GM18520 (cell line): ENCODE measurements around the gene NOVA2.

ENCODE experiments used
- ATAC-seq: cut with Tn5 transposase; IDR thresholded peaks from one replicate; pipeline ENCODE4 v1.9.1; 2021; ENCODE audit not compliant: unreplicated experiment

The NOVA2 gene

DNA sequence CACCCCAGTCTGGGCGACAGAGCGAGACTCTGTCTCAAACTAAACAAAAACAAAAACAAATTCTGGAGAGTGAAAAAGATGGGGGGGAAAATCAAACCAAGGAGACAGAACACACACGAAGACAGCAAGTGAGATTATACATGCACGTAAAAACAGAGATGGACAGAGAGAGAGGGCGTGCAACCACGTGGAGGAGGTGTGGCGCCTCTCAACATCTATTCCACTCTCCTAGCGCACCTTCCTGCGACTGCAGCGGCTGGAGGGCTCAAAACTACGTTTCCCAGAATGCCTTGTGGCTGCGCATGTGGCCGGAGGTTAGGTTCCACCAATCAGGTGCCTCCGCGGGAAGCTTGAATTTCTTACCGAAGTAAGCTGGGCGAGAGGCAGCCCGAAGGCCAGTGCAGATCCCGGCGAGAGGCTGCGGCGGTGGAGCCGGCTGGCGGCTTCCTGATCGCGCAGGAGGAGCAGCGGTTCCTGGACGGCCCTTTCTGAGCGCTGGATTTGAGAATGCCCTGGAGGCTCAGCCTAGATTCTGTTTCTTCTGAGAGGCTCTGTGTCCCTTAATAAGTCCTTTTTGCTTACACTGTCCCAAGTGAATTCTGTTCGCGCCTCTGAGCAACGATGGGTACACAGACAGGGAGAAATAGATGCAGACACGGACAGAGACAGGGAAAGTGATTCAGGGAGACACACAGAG, 46.0 kb downstream of the NOVA2 start:
- no peak for ATAC-seq

DNA sequence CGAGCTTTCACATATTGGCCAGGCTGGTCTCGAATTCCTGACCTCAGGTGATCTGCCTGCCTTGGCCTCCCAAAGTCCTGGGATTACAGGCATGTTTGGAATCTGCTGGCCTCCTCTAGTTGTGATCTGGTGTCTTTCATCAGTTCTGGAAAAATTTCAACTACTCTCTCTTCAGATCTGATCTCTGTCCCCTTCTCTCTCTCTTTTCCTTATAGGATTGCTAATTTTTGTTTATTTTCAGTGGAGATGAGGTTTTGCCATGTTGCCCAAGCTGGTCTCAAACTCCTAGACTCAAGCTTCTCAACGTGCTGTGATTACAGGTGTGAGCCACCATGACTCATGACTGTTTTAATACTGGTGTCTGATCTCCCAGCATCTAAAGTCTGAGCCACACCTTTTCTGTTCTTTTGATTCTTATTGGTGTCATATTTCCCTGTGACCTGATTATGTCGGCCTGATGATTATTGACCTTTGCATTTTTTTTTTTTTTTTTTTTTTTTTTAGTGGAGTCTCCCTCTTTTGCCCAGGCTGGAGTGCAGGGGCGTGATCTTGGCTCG, 48.7 kb downstream of the NOVA2 start:
- no peak for ATAC-seq

DNA sequence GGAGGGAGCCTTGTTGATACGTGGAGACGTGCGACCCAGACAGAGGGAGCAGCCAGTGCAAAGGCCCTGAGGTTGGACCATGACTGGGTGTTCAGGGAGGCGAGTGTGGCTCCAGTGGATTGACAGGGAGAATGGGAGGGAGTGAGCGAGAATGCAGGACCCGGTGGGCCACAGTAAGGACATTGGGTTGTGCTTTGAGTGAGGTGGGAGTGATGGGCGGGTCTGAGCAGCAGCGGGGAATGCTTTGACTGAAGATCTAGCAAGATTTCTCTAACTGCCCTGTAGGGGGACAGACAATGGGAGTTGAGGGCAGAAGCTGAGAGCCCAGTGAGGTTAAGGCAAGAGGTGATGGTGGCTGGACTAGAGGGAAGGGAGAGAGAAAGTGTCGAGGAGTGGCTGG, 51.4 kb downstream of the NOVA2 start:
- ATAC-seq = no peak

DNA sequence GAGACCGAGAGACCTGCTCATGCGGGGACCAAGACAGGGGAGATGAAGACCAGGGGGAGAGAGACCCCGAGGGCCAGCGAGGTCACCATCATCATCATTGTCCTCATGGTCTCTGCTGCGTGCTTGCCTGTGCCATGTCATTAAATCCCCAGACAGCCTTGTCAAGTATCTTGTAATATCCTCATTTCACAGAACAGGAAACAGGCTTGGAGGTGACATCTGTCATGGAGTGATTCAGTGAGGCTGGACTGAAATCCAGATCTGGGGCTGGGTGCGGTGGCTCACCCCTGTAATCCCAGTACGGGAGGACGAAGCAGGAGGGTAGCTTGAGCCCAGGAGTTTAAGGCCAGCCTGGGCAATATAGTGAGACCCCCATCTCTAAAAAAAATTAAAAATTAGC, 53.2 kb downstream of the NOVA2 start:
- ATAC-seq = no peak

DNA sequence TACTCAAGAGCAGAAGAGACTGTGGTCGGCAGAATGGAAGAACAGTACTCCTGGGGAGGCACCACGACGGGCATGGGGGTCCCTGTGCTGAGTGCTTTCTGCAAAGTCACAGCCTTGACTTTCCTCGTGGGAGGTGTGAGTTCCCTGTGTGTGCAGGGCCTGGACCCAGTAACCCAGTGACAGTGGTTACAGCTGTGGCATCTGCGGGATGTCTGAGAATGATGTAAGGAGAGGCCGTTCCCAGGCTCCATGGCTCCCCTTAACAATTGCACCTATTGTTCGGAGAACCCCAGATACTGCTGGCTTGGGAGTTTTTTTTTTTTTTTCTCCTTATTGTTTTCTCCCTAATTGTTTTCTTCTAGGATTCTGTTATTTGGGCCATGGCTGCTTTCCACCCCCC, 54.0 kb downstream of the NOVA2 start:
- no peak for ATAC-seq

DNA sequence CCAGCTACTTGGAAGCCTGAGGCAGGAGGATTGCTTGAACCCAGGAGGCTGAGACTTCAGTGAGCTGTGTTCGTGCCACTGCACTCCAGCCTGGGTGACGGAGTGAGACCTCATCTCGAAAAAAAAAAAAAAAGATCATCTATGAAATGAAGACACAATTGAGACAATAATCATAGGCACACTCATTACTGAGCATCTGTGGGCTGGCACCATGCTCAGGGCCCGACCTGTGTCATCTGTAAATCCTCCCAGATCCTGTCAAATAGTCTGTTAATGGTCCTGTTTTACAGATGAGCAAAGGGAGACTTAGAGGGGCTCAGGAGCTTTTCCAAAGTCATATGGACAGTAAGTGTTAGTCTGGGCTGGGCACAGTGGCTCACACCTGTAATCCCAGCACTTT, 54.9 kb downstream of the NOVA2 start:
- ATAC-seq = no peak

DNA sequence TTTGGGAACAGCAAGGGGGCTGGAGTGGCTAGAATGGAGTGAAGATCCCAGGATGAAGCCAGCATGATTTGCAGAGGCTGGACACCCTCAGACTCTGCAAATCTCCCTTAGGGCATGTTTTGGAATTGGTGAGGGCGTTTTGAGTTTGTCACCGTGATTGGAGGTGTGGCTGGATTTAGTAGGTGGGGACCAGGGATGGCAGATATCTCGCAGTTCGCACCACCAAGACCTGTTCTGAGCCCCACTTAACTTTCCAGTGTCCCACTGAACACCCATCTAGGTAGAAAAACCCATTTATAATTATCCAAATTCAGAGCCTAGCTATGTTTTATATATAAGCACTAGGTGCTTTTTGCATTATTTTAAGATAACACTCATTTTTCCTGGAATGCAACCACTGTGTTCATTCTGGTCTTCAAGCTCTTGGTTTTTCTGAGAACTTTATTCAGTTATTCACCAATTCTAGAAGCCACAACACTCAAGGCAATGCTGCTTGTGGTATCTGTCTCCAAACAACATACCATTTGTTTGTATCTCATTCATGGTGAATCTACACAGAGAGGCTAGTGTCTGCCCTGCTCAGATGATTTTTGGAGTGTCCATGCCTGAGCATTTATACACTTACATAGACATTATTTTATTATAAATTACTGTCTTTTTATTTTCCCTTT, 56.1 kb downstream of the NOVA2 start:
- no peak for ATAC-seq

DNA sequence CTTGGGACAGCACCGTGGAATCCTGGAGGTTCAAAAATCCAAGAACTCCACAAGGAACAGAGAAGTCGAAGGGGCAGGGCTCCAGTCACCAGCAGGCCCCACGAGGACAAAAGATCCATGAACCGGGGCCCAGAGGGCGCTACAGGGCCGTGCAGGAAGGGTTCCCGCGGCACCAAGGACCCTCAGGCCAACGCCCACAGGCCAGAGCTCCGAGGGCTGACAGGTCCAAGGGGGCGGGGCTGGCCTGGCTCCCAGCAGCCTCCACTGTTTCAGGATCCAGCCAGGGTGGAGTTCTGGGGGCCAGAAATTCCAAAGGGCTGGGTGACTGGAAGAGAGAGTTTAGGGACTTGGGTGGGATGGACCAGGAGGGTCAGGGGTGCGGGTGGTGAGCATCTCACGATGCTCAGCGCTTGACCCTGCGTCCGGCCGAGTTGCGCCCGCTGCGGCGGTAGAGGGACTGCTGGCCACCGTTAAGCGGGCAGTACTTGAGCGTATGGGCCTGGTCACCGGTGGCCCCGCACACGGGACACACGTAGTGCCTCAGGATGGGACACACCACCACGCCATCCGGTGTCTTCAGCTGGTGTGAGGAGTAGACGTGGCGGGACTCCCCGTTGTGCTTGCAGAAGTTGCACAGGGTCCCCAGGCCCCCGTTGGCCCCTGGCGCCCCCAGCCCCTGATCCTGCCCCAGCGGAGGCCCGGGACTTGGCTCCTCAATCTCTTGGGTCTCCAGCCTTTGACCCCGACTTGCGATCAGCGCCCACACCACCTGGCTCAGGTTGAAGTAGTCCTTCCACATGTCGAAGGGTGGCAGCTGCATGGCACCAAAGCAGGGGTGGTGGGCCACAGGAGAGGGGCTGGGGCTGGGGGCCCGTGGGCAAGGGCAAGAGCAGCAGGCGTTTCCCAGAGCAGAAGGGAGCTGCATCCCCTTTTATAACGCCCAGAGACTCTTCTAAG, 59.5 kb downstream of the NOVA2 start, which contains the start of gene NANOS2:
Gene NANOS2, minus strand, starts transcription at position 905 of the 957 bp plus-strand sequence. Its CDS starts 85 bp downstream, at position 820.
- ATAC-seq = no peak

DNA sequence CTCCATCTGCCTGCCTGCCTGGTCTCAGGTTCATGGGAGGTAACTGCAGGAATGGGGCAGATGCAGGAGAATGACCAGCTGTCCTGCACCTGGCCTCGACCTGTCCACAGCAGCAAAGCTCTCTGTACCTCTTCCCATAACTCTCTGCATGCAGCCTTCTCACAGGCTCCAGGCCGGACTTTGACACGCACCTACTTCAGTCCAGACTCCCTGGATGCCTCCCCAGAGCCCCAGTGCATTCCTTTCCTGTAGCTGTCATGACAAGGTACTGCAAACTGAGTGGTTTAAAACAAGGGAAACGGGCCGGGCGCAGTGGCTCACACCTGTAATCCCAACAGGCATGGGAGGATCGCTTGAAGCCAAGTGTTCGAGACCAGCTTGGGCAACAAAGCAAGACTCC, 62.4 kb downstream of the NOVA2 start:
- ATAC-seq = no peak

DNA sequence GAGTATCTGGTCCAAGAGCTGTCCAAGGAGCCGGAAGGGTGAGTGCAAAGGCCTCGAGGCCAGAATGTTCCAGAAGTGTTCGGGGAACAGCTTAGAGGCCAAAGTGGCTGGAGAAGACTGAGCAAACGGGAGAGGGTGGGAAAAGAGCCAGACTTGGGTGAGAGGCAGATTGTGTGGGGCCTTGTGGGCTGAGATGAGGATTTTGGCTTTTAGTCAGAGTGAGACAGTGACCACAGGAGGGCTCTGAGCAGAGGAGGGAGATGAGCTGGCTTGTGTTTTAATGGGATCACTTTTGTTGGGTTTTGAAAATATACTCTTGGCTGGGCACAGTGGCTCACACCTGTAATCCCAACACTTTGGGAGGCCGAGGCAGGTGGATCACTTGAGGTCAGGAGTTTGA, 64.7 kb downstream of the NOVA2 start:
- ATAC-seq = no peak

DNA sequence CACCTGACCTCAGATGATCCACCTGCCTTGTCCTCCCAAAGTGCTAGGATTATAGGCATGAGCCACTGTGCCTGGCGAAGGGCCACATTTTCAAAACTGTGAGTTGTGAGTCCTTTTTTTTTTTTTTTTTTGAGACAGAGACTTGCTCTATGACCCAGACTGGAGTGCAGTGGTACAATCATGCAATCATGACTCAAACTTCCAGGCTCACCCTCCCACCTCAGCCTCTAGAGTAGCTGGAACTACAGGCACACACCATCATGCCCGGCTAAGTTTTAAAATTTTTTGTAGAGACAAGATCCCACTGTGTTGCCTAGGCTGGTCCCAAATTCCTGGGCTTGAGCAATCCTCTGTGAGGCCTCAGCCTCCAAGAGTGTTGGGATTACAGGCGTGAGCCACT, 67.4 kb downstream of the NOVA2 start:
- no peak for ATAC-seq

DNA sequence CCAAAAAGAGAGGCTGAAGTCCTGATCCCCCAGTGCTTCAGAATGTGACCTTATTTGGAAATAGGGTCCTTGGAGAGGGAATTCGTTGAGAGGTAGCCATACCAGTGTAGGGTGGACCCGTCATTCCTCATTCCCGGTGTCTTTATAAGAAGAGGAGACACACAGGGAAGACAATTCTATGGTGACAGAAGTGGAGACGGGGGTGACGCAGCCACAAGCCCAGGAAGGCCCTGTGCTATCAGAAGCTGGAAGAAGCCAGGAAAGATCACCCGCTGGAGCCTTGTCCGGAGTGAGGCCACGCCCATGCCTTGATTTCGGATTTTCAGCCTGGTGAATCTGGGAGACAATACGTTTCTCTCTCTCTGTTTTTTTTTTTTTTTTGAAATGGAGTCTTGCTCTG, 68.7 kb downstream of the NOVA2 start:
- no peak for ATAC-seq

DNA sequence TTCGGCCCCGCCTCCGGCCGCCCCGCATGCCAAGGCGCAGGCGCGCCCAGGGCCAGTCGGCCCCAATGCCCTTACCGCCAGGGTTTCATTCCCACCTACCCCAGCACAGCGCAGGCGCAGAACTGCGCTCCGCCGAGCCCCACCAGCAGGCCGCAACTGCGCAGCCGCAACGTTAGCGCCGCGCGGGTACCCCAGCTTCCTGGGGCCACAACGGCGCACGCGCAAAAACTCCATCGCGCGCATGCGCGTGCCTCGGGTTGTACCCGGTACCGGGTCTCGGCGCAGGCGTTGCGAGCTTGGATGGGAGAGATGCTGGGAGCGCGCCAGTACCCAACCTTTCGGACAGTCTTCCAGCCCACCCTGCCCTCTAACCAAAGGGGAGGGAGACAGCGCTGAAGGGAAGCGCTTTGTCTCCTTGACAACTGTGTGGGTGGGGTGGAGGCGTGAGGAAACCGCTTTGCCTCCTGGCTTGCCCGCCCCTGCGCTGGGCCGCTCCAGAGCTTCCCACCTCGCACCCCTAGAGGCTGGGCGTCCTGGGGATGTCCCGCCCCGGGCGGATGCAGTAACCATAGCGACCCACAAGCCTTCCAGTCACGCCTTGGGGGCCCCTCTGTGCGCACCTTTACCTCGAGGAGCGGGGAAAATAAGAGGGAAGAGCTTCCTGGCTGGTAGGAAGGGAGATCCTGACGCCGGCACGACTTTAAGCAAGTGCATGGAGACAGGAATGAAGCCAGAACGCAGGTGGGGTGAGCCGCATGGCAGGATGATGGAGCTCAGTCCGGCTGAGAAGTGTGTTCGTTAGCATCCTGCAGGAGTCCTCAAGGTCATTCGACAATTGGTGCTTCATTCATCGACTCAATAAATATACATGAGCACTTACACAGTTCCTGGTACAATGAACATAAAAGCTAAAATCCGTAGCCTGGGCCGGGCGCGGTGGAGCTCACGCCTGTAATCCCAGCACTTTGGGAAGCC, 70.7 kb downstream of the NOVA2 start:
- peak; percentile 90 for ATAC-seq

DNA sequence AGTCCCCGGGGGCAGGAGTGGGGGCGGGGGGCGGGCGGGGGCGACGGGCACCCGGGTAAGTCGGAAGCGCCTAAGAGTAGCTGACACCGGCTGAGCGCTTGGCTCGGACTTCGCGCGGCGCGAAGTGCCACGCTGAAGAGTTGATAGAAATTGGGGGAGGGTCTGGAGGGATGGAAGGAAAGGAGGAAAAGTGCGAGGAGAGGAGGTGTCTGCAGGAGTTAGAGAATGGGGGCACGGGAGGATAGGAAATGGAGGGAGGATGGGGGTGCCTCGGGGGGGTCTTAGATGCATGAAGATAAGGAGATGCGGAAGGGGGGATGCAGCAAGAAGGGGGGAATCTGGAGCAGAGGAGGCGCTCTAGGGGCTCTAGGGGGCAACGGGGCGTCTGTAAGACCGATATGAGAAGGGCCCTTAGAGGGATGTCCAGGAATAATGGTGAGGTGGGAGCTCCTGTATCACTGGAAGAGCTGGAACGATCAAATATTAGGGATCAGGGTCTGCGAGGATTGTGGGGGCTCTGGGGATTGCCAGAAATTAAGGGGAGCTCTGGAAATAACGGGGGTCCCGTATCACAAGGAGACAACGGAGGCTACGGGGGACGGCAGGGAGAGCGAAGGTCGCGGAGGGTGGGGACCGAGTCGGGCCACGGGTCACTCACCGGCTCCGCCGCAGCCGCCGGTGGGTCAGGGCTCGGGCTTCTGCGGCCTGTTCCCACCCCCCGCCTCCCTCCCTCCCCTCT, 71.6 kb downstream of the NOVA2 start, which contains the start of gene MYPOP:
Gene MYPOP, minus strand, starts transcription at position 702 of the 739 bp plus-strand sequence. CDS start 840 bp downstream, outside the sequence.
- ATAC-seq = no peak

DNA sequence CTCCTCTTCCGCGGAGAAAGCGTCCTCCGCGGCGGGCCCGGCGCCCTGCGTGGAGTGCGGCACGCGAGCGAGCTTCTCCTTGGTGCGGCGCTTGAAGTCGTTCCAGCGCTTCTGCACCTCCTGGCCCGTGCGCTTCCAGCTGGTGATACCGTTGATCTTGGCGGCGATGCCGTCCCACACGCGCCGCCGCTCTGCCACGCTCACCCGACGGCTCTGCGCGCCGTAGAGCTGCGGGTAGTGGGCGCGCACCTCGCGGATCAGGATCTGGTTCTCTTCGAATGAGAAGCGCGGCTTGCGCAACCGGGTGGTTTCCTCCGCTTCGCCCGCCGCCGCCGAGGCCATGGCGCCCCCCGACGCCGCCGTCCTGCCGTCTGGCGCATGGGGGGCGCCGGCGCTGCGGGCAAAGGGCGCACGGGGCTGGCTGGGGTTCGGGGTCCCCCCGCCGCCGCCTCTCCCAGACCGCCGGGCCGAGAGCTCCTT, 72.2 kb downstream of the NOVA2 start:
- no peak for ATAC-seq

DNA sequence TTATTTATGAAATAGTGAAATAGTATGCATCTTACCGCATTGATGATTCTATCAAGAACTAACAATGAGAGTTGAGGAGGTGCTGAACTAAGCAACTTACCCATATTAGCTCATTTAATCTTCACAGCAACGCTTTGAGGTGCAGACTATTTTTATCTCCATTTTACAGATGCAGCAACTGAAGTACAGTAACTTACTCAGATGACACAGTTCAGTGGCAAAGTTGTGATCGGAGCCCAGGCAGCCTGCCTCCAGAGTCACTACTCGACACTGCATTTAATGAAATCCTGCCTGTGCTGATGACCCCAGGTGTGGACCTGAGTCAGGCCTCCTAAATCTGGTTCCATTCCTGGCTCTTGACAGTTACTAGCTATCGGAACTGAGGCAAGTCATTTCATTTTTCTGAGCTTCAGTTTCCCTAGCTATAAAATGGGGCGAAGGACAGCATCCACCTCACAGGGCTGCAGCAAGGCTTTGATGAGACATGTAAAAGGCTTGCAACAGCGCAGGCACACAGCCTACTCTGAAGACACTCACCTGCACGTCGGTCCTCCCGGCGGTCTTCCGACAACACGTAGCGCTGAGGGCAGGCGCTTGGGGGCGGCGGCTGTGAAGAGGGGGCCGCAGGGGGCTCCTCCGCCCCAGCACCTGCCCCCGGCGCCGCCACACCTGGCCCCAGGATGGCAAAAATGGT, 72.8 kb downstream of the NOVA2 start:
- no peak for ATAC-seq

DNA sequence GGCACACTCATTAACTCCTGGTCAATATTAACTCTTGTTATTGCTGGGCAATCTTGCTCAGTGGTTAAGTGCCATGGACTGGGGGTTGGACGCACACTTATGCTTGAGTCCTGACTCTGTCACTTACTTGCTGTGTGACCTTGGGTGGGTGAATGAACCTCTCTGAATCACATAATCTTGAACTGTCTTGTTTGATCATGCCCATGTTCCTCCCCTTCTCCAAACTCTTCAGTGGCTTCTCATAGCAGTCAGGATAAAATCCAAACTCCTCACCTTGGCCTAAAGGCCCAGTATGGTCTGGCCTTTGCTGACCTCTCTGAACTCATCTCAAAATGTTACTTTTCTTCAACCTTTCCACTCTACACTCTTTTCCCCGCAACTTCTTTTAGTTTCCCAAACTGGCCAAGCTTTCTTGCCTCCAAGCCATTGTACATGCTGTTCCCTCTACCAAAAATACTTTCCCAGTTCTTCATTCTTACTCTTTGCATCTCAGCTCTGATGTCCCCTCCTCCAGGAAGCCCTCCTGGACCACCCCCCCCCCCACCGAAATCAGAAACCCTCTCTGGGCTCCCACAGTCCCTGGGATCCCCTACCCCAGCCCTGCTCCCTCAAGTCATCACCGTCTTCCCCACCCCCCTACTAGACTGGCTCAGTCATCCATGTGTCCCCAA, 73.6 kb downstream of the NOVA2 start:
- ATAC-seq = no peak

DNA sequence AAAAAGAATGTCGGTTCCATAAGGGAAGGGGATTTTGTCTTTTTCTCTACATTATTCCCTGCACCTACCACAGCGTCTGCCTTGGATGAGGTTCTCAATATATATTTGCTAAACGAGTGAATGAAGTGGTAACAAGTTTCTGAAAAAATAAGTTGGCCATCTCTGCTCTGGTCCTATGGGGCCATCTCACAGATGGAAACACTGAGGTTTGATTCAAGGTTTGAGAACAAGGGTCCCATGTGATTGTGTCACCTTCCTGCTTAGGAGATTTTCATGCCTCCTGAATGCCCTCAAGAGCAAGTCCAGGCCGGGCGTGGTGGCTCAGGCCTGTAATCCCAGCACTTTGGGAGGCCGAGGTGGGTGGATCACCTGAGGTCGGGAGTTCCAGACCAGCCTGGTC, 74.4 kb downstream of the NOVA2 start:
- ATAC-seq = no peak
